Right lobe of liver (tissue), 4 donors: ENCODE data around the gene ING3.

Experiments
- POLR2A ChIP-seq: fragments of 450-650 bp; IDR thresholded peaks from one replicate; pipeline ENCODE4 v1.6.1; 2017; ENCODE audit warnings: antibody characterized with exemption, mild to moderate bottlenecking
- TF ChIP-seq, protein P1 (sequence below), 4 donors: fragments of 200-600 bp in 3 of 4; fragments of 450-650 bp in 1 of 4; IDR thresholded peaks; one replicate each; pipeline versions ENCODE4 v1.5.1 to v1.8.0; 2016 to 2022; ENCODE audit warnings: antibody characterized with exemption in 4 of 4, mild to moderate bottlenecking in 2 of 4
- donor health status: DM: no; HTN: no; CAD: no.
- donor health status: DM: no; HTN: no; CAD: no.
- donor health status: DM: no; HTN: yes; CAD: no.

- TF ChIP-seq, protein P1, sequence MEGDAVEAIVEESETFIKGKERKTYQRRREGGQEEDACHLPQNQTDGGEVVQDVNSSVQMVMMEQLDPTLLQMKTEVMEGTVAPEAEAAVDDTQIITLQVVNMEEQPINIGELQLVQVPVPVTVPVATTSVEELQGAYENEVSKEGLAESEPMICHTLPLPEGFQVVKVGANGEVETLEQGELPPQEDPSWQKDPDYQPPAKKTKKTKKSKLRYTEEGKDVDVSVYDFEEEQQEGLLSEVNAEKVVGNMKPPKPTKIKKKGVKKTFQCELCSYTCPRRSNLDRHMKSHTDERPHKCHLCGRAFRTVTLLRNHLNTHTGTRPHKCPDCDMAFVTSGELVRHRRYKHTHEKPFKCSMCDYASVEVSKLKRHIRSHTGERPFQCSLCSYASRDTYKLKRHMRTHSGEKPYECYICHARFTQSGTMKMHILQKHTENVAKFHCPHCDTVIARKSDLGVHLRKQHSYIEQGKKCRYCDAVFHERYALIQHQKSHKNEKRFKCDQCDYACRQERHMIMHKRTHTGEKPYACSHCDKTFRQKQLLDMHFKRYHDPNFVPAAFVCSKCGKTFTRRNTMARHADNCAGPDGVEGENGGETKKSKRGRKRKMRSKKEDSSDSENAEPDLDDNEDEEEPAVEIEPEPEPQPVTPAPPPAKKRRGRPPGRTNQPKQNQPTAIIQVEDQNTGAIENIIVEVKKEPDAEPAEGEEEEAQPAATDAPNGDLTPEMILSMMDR (IDR thresholded peaks at IDR 0.05), result no peak
- no peak for TF ChIP-seq POLR2A
Observed at GRCh38 chr7:120949393-120949911, 1.1 kb upstream of the ING3 start.
